MCF 10A (cell line): ENCODE data around the gene CHMP5. TPM values are rescaled to one million over a fixed set of nuclear protein-coding genes. Genes with fewer than 3 reads are reported as not detected.
A peak's percentile ranks its signal among the peaks of the same experiment; 100 is the strongest.

Experiments
- BruUV-seq: library from RNA; stranded (reverse); fragments of 400-500 nt; replicated peaks from 2 replicates; lab custom pipeline; 2021; lab: Mats Ljungman, UMichigan
- CTCF ChIA-PET: fragments of 300-600 bp; sonication (Branson Sonifier 250); formaldehyde crosslinking; extraction: SDS; loops from one replicate; lab custom pipeline; 2021; ENCODE audit warnings: antibody characterized with exemption, inconsistent platforms; lab: Yijun Ruan, JAX
- POLR2A ChIA-PET: fragments of 300-600, 350-650 bp; sonication (Branson Sonifier 250); formaldehyde crosslinking; extraction: SDS; loops from one replicate; lab custom pipeline; 2020; ENCODE audit warnings: antibody characterized with exemption, inconsistent platforms; lab: Yijun Ruan, JAX
- DNase-seq: peaks from one replicate; pipeline ENCODE4 v3.0.0-alpha.2; 2018; ENCODE audit not compliant: unreplicated experiment
- H3K27ac Mint-ChIP-seq: one replicate; pipeline ENCODE4 v1.8.0; 2022; ENCODE audit warnings: mild to moderate bottlenecking, low read depth, mixed read lengths; ENCODE audit not compliant: unreplicated experiment
- H3K27me3 Mint-ChIP-seq: one replicate; pipeline ENCODE4 v1.8.0; 2022; ENCODE audit warnings: mixed read lengths; ENCODE audit not compliant: insufficient read depth, unreplicated experiment
- H3K36me3 Mint-ChIP-seq: one replicate; pipeline ENCODE4 v1.8.0; 2022; ENCODE audit warnings: mild to moderate bottlenecking, moderate library complexity, mixed read lengths; ENCODE audit not compliant: insufficient read depth, unreplicated experiment
- H3K4me1 Mint-ChIP-seq: one replicate; pipeline ENCODE4 v1.8.0; 2022; ENCODE audit warnings: mixed read lengths; ENCODE audit not compliant: insufficient read depth, unreplicated experiment
- H3K4me3 Mint-ChIP-seq: one replicate; pipeline ENCODE4 v1.8.0; 2022; ENCODE audit warnings: mild to moderate bottlenecking, moderate library complexity, mixed read lengths; ENCODE audit not compliant: unreplicated experiment
- H3K9me3 Mint-ChIP-seq: one replicate; pipeline ENCODE4 v1.8.0; 2022; ENCODE audit warnings: mixed read lengths; ENCODE audit not compliant: unreplicated experiment
- intact Hi-C: fragments of 100-400 bp; cut with micrococcal nuclease; formaldehyde crosslinking; loops from 2 replicates; pipeline ENCODE4 v1.14.1; 2022
- total RNA-seq: library from RNA; stranded (reverse); gene quantifications from 2 replicates; pipeline ENCODE4 v1.2.3, GENCODE V29; 2022
- TF ChIP-seq, protein P1 (sequence below): fragments of 200-600 bp; IDR thresholded peaks from one replicate; pipeline ENCODE4 v1.8.0; 2022; ENCODE audit warnings: antibody characterized with exemption, mild to moderate bottlenecking; ENCODE audit not compliant: unreplicated experiment

CHMP5 gene
- total RNA-seq, 1 experiment from 2014 or later = 67.6 TPM

DNA sequence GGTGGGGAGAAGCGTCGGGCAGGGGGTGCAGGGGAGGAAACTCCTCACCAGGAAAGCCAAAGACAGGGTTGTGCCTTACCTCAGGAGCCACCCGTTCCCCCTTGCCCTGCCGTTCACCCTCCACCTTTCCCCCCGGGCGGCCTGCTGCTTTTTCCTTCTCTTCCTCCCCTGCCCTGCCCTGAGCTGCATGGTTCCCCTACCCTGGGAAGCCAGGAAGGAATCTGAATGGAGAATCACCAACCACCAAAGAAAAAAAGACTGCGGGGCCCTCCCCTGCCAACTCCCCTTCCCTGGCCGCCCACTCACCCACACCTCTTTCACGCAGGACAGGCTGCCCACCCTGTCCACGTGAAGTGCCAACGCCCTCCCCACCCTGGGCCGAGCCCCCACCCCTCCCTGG, 24.6 kb downstream of the CHMP5 start:
- ChIA-PET CTCF (interaction anchor here (0.6 to 2.6 kb wide), 5 partner anchors 57 to 333 kb away, joined by 3 to 10 read pairs (median 3); no protein-coding TSS in a partner anchor), POLR2A (interaction anchor here (0.6 to 2.9 kb wide), 30 partner anchors 8 to 334 kb away, joined by 3 to 63 read pairs (median 6); partner anchors contain the start of genes AQP3, B4GALT1, BAG1 and CHMP5)
- H3K36me3 Mint-ChIP-seq = peaks cover 32% of the 10 kb centered on the region
- H3K4me3 Mint-ChIP-seq = peak overlapping the region; percentile 100
- peaks cover 22% of the 10 kb centered on the region for H3K4me1 Mint-ChIP-seq
- BruUV-seq = no TSS peak
- H3K27me3 Mint-ChIP-seq = no peaks in the 10 kb centered on the region
- peak overlapping the region; percentile 100 for H3K27ac Mint-ChIP-seq
- DNase-seq = no peak
- TF ChIP-seq, protein P1, sequence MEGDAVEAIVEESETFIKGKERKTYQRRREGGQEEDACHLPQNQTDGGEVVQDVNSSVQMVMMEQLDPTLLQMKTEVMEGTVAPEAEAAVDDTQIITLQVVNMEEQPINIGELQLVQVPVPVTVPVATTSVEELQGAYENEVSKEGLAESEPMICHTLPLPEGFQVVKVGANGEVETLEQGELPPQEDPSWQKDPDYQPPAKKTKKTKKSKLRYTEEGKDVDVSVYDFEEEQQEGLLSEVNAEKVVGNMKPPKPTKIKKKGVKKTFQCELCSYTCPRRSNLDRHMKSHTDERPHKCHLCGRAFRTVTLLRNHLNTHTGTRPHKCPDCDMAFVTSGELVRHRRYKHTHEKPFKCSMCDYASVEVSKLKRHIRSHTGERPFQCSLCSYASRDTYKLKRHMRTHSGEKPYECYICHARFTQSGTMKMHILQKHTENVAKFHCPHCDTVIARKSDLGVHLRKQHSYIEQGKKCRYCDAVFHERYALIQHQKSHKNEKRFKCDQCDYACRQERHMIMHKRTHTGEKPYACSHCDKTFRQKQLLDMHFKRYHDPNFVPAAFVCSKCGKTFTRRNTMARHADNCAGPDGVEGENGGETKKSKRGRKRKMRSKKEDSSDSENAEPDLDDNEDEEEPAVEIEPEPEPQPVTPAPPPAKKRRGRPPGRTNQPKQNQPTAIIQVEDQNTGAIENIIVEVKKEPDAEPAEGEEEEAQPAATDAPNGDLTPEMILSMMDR = no peak
- H3K9me3 Mint-ChIP-seq = no peaks in the 10 kb centered on the region
- intact Hi-C loops = loop anchor here (10.0 kb wide), 1 partner anchor 65 kb away; no protein-coding TSS in a partner anchor

DNA sequence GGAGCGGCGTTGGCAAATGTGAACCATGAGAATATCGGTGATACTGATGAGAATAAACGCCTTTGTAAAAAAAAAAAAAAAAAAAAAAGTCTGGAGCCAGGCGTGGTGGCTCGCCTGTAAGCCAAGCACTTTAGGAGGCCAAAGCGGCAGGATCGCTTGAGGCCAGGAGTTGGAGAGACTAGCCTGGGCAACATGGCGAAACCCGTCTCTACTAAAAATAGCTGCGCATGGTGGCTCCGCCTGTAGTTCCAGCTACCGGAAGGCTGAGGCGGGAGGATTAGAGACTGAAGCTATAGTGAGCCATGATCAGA, 25.0 kb downstream of the CHMP5 start:
- BruUV-seq = no TSS peak
- Mint-ChIP-seq H3K27ac (peak overlapping the region; percentile 100), H3K9me3 (no peaks in the 10 kb centered on the region), H3K27me3 (no peaks in the 10 kb centered on the region), H3K4me3 (peak overlapping the region; percentile 100), H3K36me3 (peaks cover 32% of the 10 kb centered on the region), H3K4me1 (peaks cover 26% of the 10 kb centered on the region)
- TF ChIP-seq, protein P1 = no peak
- CTCF ChIA-PET = interaction anchor here (0.6 to 2.6 kb wide), 4 partner anchors 57 to 333 kb away, joined by 3 to 10 read pairs (median 6); no protein-coding TSS in a partner anchor
- intact Hi-C loops = loop anchor here (1.0 to 10.0 kb wide), 4 partner anchors 25 to 65 kb away; partner anchors contain the start of genes BAG1 and CHMP5
- no peak for DNase-seq
- POLR2A ChIA-PET = interaction anchor here (0.6 to 2.9 kb wide), 41 partner anchors 9 to 432 kb away, joined by 3 to 63 read pairs (median 5); partner anchors contain the start of genes AQP3, B4GALT1, BAG1 and CHMP5

DNA sequence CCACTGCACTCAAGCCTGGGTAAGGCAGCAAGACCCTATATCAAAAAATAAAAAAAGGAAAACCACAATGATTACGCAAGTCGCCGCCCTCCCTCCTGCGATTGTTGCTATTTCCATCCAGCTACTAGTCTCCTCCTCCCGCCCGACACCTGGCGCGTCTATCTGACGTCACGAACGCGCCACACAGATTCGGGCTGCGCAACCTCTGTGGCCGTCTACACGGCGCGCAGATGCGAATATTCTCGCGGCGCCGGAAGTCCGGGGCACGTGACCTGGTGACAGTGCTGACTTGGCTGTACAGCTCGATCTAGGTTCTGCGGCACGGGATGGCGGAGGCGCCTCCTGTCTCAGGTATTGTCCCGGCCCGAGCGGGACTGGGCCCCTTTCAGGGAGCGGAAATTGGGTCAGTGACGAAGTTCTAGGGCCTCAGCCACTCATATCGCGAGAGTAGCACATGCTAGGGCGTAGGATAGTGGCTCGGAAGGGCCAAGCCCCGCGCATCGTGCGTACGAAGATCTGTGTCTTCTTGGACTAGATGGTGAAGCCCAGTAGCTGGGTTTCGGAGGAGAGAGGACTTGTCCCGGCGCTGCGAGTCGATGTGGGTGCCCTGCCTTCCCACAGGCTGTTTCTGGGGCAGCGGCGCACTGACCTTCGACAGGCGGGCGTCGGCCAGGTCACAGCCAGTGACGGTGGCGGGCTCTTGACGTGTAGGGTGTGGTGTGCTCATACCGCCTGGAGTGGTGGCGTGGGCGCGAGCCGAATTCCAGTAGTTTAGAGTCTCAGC, 25.6 kb downstream of the CHMP5 start, which contains the start of gene NFX1:
Gene NFX1, plus strand, starts transcription at position 270 of the 784 bp plus-strand sequence. Its CDS starts 57 bp downstream, at position 327.
- ChIA-PET POLR2A (interaction anchor here (0.6 to 2.9 kb wide), 45 partner anchors 9 to 965 kb away, joined by 3 to 63 read pairs (median 4); partner anchors contain the start of genes AQP3, B4GALT1, BAG1 and CHMP5), CTCF (interaction anchor here (0.6 to 2.6 kb wide), 5 partner anchors 57 to 333 kb away, joined by 3 to 10 read pairs (median 3); no protein-coding TSS in a partner anchor)
- DNase-seq = peak; percentile 98
- TSS peak; percentile 86 for BruUV-seq
- intact Hi-C loops = loop anchor here (1.0 to 2.0 kb wide), 3 partner anchors 26 to 39 kb away; partner anchors contain the start of genes BAG1 and CHMP5
- Mint-ChIP-seq H3K4me3 (peak within 1 kb of the TSS; percentile 100), H3K27ac (peak within 1 kb of the TSS; percentile 100), H3K36me3 (peaks cover 32% of the 10 kb centered on the region), H3K9me3 (no peaks in the 10 kb centered on the region), H3K4me1 (peaks cover 26% of the 10 kb centered on the region), H3K27me3 (no peaks in the 10 kb centered on the region)
- TF ChIP-seq, protein P1 = no peak
